Panc1 (cell line): ENCODE data around the gene KLF11.

ENCODE experiments used
- POLR2AphosphoS5 ChIP-seq: IDR thresholded peaks from 2 replicates; pipeline ENCODE4 v1.6.1; 2012; ENCODE audit warnings: mild to moderate bottlenecking, low read depth, low read length, moderate library complexity
- REST ChIP-seq, 2 experiments: IDR thresholded peaks; 2 replicates each; pipeline ENCODE4 v1.6.1; 2011 to 2012; ENCODE audit warnings: low read depth in 2 of 2, control low read depth in 1 of 2, low read length in 1 of 2, mild to moderate bottlenecking in 1 of 2, moderate library complexity in 1 of 2; ENCODE audit not compliant: insufficient read depth in 1 of 2
- SIN3A ChIP-seq: IDR thresholded peaks from 2 replicates; pipeline ENCODE4 v1.6.1; 2012; ENCODE audit warnings: low read depth, mild to moderate bottlenecking, low read length, moderate library complexity, borderline replicate concordance; ENCODE audit not compliant: insufficient read depth
- TCF7L2 ChIP-seq: IDR thresholded peaks from 2 replicates; pipeline ENCODE4 v1.6.1; 2011; ENCODE audit warnings: mild to moderate bottlenecking, low read depth, low read length, inconsistent platforms
- TF ChIP-seq, protein P1 (sequence below): fragments of 450-650 bp; IDR thresholded peaks from 2 replicates; pipeline ENCODE4 v1.5.1; 2017; ENCODE audit warnings: mild to moderate bottlenecking

DNA sequence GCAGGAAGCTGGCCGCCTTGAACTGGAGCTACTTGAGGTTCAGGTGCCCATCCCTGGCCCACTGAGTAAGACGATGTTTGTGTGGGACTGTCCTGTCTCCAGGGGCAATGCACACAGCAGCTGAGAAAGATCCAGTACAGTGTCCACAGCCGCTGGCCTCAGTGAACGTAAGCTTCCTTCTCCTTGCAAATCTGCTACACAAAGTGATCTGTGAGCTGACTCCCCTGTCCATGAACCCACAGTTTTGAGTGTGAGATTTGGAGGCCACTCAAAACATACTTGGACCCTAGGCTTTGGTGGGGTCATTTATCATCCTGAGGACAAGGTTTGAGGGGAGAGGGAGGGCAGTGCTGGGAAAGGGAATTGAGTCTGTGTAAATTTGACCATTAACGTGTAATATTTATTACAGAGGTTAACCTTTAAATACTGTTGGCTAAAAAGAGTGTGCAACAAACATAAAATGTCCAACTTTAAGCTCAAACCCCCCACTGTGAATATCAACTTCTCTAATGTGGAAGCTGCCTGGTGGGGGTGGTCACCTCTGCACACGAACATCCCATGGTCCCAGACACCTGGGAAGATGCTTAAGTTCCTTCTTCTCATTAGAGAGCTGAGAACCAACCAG is 41.8 kb downstream of the KLF11 start:
- TF ChIP-seq POLR2AphosphoS5 = no peak
- TF ChIP-seq, protein P1, sequence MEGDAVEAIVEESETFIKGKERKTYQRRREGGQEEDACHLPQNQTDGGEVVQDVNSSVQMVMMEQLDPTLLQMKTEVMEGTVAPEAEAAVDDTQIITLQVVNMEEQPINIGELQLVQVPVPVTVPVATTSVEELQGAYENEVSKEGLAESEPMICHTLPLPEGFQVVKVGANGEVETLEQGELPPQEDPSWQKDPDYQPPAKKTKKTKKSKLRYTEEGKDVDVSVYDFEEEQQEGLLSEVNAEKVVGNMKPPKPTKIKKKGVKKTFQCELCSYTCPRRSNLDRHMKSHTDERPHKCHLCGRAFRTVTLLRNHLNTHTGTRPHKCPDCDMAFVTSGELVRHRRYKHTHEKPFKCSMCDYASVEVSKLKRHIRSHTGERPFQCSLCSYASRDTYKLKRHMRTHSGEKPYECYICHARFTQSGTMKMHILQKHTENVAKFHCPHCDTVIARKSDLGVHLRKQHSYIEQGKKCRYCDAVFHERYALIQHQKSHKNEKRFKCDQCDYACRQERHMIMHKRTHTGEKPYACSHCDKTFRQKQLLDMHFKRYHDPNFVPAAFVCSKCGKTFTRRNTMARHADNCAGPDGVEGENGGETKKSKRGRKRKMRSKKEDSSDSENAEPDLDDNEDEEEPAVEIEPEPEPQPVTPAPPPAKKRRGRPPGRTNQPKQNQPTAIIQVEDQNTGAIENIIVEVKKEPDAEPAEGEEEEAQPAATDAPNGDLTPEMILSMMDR = no peak
- TF ChIP-seq SIN3A = no peak
- TF ChIP-seq TCF7L2 = no peak
- TF ChIP-seq REST (IDR thresholded peaks at IDR 0.05; ENCODE audit: insufficient read depth in 1 of 2, low read depth in 2 of 2, low read length in 1 of 2) = no peak
